ENCODE data around the gene B3GNT4. TPM values are rescaled to one million over a fixed set of nuclear protein-coding genes. Genes with fewer than 3 reads are reported as not detected.

Gene B3GNT4
- polyA plus RNA-seq, 1 donor from 2014 or later = 1.8 TPM

- no peaks in the 10 kb centered on the region for H3K9me2 ChIP-seq (ENCODE audit: insufficient read depth, low read length)
- H3K79me2 ChIP-seq (replicated peaks; ENCODE audit: insufficient read depth, low read length) = no peaks in the 10 kb centered on the region
- no peaks in the 10 kb centered on the region for H3K27me3 ChIP-seq (ENCODE audit: insufficient read depth, low read depth, low read length)
- no peak overlapping the region for H3K9ac ChIP-seq (ENCODE audit: low read length)
- H3K4me2 ChIP-seq (ENCODE audit: low read length) = no peak overlapping the region
- no peaks in the 10 kb centered on the region for H3K36me3 ChIP-seq (ENCODE audit: insufficient read depth, low read length)
- H4K20me1 ChIP-seq (ENCODE audit: insufficient read depth) = no peaks in the 10 kb centered on the region
- no peak overlapping the region for H3K27ac ChIP-seq (ENCODE audit: low read length)
- H3K9me3 ChIP-seq (ENCODE audit: low read length) = no peaks in the 10 kb centered on the region
- H2AFZ ChIP-seq (ENCODE audit: low read depth, low read length) = no peak overlapping the region
- H3K4me3 ChIP-seq (ENCODE audit: low read length) = no peak overlapping the region
- H3F3A ChIP-seq (ENCODE audit: insufficient read depth, low read length, poor library complexity, severe bottlenecking) = no peaks in the 10 kb centered on the region
- TF ChIP-seq SMC3 (conservative IDR thresholded peaks at IDR 0.05; ENCODE audit: poor library complexity) = no peak
- TF ChIP-seq TAF1 (IDR thresholded peaks at IDR 0.05; ENCODE audit: low read depth) = no peak
- TF ChIP-seq REST (IDR thresholded peaks at IDR 0.05; ENCODE audit: borderline replicate concordance) = no peak
- TF ChIP-seq MXI1 (conservative IDR thresholded peaks at IDR 0.05; ENCODE audit: poor library complexity, severe bottlenecking) = no peak
- no peak for TF ChIP-seq EZH2 (IDR thresholded peaks at IDR 0.05; ENCODE audit: borderline replicate concordance, insufficient read depth, low read length, poor library complexity, severe bottlenecking)
- no peak for TF ChIP-seq RAD21 (conservative IDR thresholded peaks at IDR 0.05)
- TF ChIP-seq POLR2AphosphoS5 (IDR thresholded peaks at IDR 0.05) = no peak
- no peak for TF ChIP-seq EP300 (conservative IDR thresholded peaks at IDR 0.05; ENCODE audit: poor library complexity, severe bottlenecking)
- TF ChIP-seq CTCF (IDR thresholded peaks at IDR 0.05; ENCODE audit: poor library complexity, severe bottlenecking) = no peak
Observed at GRCh38 chr12:122168492-122168891, 35.0 kb upstream of the B3GNT4 start.

GRCh38 chr12:122171399-122171798, 32.1 kb upstream of the B3GNT4 start:
- Histone ChIP-seq H3K9ac (ENCODE audit: low read length) (no peak overlapping the region), H3F3A (ENCODE audit: insufficient read depth, low read length, poor library complexity, severe bottlenecking) (no peaks in the 10 kb centered on the region), H3K36me3 (ENCODE audit: insufficient read depth, low read length) (no peaks in the 10 kb centered on the region), H2AFZ (ENCODE audit: low read depth, low read length) (no peak overlapping the region), H3K4me2 (ENCODE audit: low read length) (no peak overlapping the region), H3K4me3 (ENCODE audit: low read length) (no peak overlapping the region), H3K27ac (ENCODE audit: low read length) (no peak overlapping the region), H3K9me2 (ENCODE audit: insufficient read depth, low read length) (no peaks in the 10 kb centered on the region), H3K27me3 (ENCODE audit: insufficient read depth, low read depth, low read length) (no peaks in the 10 kb centered on the region), H4K20me1 (ENCODE audit: insufficient read depth) (no peaks in the 10 kb centered on the region), H3K9me3 (ENCODE audit: low read length) (no peaks in the 10 kb centered on the region), H3K79me2 (replicated peaks; ENCODE audit: insufficient read depth, low read length) (no peaks in the 10 kb centered on the region)
- TF ChIP-seq REST (IDR thresholded peaks at IDR 0.05; ENCODE audit: borderline replicate concordance) (no peak), EP300 (conservative IDR thresholded peaks at IDR 0.05; ENCODE audit: poor library complexity, severe bottlenecking) (no peak), RAD21 (conservative IDR thresholded peaks at IDR 0.05) (no peak), SMC3 (conservative IDR thresholded peaks at IDR 0.05; ENCODE audit: poor library complexity) (no peak), MXI1 (conservative IDR thresholded peaks at IDR 0.05; ENCODE audit: poor library complexity, severe bottlenecking) (no peak), POLR2AphosphoS5 (IDR thresholded peaks at IDR 0.05) (no peak), TAF1 (IDR thresholded peaks at IDR 0.05; ENCODE audit: low read depth) (no peak), CTCF (IDR thresholded peaks at IDR 0.05; ENCODE audit: poor library complexity, severe bottlenecking) (no peak), EZH2 (IDR thresholded peaks at IDR 0.05; ENCODE audit: borderline replicate concordance, insufficient read depth, low read length, poor library complexity, severe bottlenecking) (no peak)

All from neural cell (in vitro differentiated cells).